Stimulated activated CD4-positive, alpha-beta T cell treated with anti-CD3 and anti-CD28 coated beads, Interleukin-1b, Interleukin-23, amount 100 ng/mL, for 48 hours (primary cell): ENCODE data around the gene SUGCT.
A peak's percentile ranks its signal among the peaks of the same experiment; 100 is the strongest.

Experiments
- DNase-seq: peaks from one replicate; pipeline ENCODE4 v3.0.0-alpha.2; 2020

The SUGCT gene

GRCh38 chr7:40276061-40276460 is 141.3 kb downstream of the SUGCT start:
- no peak for DNase-seq

- no peak for DNase-seq
Measured at GRCh38 chr7:40279991-40280390, 145.2 kb downstream of the SUGCT start.

- DNase-seq: no peak
Measured at GRCh38 chr7:40282858-40283257, 148.1 kb downstream of the SUGCT start.

- DNase-seq: no peak
Measured at GRCh38 chr7:40283391-40283790, 148.6 kb downstream of the SUGCT start.

GRCh38 chr7:40288827-40289226 is 154.0 kb downstream of the SUGCT start:
- no peak for DNase-seq

- no peak for DNase-seq
Measured at GRCh38 chr7:40297741-40298311, 163.0 kb downstream of the SUGCT start.

- DNase-seq: no peak
Measured at GRCh38 chr7:40298421-40298820, 163.6 kb downstream of the SUGCT start.

GRCh38 chr7:40299097-40299496 is 164.3 kb downstream of the SUGCT start:
- peak; percentile 1 for DNase-seq

- no peak for DNase-seq
Measured at GRCh38 chr7:40300146-40300670, 165.4 kb downstream of the SUGCT start.

- DNase-seq: no peak
Measured at GRCh38 chr7:40301486-40302068, 166.8 kb downstream of the SUGCT start.

- no peak for DNase-seq
Measured at GRCh38 chr7:40303996-40304395, 169.2 kb downstream of the SUGCT start.

- no peak for DNase-seq
Measured at GRCh38 chr7:40305229-40305628, 170.4 kb downstream of the SUGCT start.

- no peak for DNase-seq
Measured at GRCh38 chr7:40306025-40306424, 171.2 kb downstream of the SUGCT start.

GRCh38 chr7:40306596-40306995 is 171.8 kb downstream of the SUGCT start:
- DNase-seq: no peak

- no peak for DNase-seq
Measured at GRCh38 chr7:40310258-40310657, 175.5 kb downstream of the SUGCT start.

GRCh38 chr7:40311307-40311706 is 176.5 kb downstream of the SUGCT start:
- DNase-seq: no peak

GRCh38 chr7:40315277-40315676 is 180.5 kb downstream of the SUGCT start:
- no peak for DNase-seq

GRCh38 chr7:40316176-40316575 is 181.4 kb downstream of the SUGCT start:
- no peak for DNase-seq

- no peak for DNase-seq
Measured at GRCh38 chr7:40324914-40325313, 190.1 kb downstream of the SUGCT start.

- no peak for DNase-seq
Measured at GRCh38 chr7:40327113-40327512, 192.3 kb downstream of the SUGCT start.

- DNase-seq: no peak
Measured at GRCh38 chr7:40327873-40328272, 193.1 kb downstream of the SUGCT start.

- no peak for DNase-seq
Measured at GRCh38 chr7:40329601-40330153, 194.9 kb downstream of the SUGCT start.

- no peak for DNase-seq
Measured at GRCh38 chr7:40330408-40330807, 195.6 kb downstream of the SUGCT start.

- DNase-seq: no peak
Measured at GRCh38 chr7:40331915-40332314, 197.1 kb downstream of the SUGCT start.

- DNase-seq: no peak
Measured at GRCh38 chr7:40332516-40332915, 197.7 kb downstream of the SUGCT start.
